HT1080 (cell line): Measurements from ENCODE around the gene ATP5MC2. TPM values are rescaled to one million over a fixed set of nuclear protein-coding genes. Genes with fewer than 3 reads are reported as not detected.
"Not testable (repeated sequence)": the region's sequence is repeated elsewhere in the genome, so short reads cannot be mapped to it uniquely, and the experiment has no call there.

Source experiments
- DNase-seq: peaks from one replicate; pipeline ENCODE4 v3.0.0-alpha.2; 2015; ENCODE audit warnings: low read depth
- total RNA-seq: library from RNA; depleted of rRNA; stranded (reverse); fragments of >200 nt; shearing (Covaris generic); gene quantifications from 2 replicates; pipeline ENCODE4 v1.2.3, GENCODE V29; 2014

Gene ATP5MC2
- total RNA-seq, 1 experiment from 2014 or later, result 472 TPM

DNA sequence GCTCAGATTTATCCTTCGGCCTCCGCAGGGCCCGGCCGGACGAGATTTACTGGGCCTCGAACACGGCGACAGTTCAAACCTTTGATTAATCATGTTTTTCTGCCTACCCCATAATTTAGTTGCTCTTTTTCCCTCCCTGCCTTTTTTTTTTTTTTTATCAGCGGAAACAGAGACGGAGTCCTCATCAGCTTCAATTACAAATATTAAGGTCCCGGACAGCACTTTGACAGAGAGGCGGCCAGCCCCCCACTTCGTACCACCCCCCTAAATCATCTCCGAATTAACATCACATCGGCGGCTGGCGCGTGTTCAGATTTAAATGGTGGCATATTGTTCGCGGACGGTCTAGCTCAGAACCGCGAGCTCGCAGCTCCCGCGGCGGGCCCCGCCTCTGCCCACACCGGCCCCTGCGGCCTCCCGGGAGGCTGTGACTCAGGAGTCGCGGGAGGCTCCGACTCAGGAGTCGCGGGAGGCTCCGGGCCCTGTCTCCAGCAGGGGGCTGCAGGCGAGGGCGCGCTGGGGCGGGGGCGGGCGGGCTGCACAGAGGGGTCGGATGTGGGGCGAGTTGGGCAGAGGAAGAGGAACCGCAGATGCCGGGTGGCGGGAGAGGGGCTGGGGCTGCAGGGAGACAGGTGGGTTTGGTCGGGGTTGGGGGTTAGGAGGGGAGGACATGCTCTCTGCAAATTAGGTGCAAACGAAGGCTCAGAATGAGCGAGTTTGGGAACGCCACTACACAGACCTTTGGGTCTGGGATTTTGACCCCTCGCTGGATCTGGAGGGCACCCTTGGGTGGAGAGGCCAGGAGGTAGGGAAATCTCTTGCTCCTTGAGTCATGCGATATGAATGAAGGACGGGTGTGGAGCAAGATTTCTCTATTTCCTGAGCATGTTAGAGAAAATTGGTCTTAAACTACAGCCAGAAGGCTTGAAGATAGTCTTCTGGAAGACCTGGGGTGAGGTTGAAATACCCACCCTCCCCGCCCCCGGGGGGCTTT is 19.6 kb upstream of the ATP5MC2 start:
- DNase-seq, result peak; percentile 31

DNA sequence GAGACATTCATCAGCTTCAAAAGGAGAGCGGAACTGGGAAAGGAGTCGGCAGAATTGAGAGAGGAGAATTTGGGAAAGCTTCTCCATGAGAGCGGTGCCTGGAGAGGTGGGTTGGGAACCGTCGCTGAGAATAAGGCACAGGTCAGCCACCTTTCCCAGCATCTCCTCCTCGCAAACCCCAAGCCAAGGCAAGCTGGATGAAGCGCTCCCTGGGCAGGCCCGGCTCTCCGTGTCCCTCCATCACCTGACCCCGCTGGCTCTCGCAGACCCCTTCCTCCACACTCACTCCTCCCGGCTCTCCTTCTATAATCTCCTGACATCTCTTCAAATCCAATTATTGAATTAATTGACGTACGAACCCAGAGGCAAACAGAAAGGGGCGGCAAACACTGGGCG is 18.9 kb upstream of the ATP5MC2 start:
- no peak for DNase-seq

DNA sequence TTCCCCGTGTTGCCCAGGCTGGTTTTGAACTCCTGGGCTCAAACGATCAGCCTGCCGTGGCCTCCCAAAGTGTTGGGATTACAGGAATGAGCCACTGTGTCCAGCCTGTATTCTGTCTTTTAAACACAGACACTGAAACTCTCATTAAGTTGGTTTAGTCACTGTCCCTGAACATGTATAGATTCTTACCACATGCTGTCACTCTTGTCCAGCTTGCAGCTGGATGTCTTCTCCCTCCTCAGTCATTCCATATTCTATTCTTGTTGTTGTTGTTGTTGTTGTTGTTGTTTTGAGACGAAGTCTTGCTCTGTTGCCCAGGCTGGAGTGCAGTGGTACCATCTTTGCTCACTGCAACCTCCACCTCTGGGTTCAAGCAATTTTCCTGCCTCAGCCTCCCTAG is 12.3 kb upstream of the ATP5MC2 start:
- DNase-seq, result no peak

DNA sequence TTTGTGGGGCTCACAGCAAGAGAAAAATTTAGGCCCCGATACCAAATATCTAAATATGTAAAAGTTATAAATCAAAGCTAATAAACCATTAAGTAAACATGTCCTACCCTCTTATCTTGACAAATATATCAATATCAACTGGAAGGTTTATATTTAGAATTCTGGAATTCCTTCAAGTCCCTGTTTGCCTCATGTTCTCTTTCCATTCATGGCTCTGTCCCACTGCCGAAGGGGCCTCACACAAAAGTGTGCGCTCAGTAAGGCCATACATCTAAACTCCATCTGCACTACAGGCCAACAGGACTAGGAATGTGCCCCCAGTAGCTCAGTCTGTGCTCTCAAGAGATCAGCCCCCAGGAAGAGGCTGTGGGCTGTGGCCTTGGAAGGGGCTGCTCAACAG is 10.6 kb upstream of the ATP5MC2 start:
- no peak for DNase-seq

DNA sequence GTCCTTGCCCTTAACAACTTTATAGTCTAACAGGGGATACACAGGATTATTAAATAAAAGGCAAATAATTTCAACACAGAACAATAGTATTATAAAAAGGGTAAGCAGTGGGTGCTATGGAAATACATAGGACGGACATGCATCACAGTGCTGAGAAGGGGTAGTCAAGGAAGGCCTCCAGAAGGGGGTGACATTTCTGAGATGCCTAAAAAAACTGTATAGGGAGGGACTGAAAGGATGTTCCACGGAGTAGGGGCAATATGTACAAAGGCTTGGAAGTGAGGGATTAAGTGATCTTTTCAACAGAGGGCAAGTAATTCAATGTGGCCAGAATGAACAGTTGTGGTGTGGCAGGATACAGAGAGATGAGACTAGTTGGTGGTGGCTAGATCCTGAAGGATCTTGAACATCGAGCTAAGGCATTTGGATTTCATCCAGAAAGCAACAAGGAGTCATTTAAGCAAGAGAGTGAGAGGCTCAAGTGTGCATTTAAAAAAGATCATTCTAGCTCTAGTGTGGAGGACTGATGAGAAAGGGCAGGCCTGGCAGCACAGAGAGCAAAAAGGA is 8.9 kb upstream of the ATP5MC2 start:
- no peak for DNase-seq

DNA sequence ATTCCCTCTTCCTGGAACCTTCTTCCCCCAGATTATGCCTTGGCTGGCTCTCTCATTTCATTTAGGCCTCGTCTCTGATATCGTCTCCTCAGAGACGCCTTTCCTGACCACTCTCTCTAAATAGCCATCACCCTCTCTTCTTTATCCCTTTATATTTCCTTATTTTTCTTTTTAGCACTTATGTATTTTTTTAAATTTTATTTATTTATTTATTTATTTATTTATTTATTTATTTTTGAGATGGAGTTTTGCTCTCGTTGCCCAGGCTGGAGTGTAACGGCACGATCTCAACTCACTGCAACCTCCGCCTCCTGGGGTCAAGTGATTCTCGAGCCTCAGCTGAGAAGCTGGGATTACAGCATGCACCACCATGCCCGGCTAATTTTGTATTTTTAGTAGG is 8.1 kb upstream of the ATP5MC2 start:
- DNase-seq, result no peak

DNA sequence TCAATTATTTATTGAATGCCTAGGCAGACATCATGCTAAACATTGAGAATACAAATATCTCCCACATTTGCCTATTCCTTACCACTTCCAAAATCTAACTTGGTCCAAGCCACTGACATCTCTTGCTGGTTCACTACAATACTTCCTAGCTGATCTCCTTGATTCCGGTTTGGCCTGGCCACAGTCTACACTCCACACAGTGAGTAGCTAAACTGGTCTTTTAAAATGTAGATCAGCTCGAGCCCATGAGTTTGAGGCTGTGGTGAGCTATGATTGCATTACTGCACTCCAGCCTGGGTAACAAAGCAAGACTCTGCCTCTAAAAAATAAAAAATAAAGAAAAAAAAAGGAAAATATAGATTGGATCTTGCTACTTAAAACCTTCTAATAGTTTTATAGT is 7.6 kb upstream of the ATP5MC2 start:
- DNase-seq, result no peak

DNA sequence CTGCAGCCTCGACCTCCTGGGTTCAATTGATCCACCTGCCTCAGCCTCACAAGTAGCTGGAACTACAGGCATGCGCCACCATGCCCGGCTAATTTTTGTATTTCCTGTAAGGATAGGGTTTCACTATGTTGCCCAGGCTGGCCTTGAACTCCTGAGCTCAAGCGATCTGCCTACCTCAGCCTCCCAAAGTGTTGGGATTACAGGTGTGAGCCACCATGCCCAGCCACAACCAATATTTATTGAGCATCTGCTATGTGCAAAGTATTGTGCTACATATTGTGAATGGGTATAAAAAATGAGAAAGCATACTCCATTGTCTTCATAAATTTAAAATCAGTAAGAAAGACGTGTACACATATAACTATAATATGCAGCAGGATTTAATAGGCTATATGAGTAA is 4.2 kb upstream of the ATP5MC2 start:
- not testable (repeated sequence) for DNase-seq

DNA sequence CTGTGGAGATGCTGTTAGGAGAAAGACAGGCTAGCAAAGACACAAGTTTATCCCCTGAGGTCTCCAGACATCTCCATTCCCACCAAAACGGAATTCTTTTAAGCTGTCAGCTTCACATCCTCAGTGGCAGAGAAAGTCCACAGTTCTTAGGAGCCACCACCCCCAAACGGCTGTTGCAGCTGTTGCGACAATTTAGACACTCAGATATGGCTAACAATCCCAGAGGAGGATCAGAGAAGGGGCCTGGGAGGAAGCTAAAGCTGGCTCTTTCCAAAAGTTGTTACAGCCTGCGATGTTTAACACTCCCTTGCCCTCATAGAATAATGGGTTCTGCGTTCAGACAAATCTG is 1.9 kb upstream of the ATP5MC2 start:
- DNase-seq, result no peak

DNA sequence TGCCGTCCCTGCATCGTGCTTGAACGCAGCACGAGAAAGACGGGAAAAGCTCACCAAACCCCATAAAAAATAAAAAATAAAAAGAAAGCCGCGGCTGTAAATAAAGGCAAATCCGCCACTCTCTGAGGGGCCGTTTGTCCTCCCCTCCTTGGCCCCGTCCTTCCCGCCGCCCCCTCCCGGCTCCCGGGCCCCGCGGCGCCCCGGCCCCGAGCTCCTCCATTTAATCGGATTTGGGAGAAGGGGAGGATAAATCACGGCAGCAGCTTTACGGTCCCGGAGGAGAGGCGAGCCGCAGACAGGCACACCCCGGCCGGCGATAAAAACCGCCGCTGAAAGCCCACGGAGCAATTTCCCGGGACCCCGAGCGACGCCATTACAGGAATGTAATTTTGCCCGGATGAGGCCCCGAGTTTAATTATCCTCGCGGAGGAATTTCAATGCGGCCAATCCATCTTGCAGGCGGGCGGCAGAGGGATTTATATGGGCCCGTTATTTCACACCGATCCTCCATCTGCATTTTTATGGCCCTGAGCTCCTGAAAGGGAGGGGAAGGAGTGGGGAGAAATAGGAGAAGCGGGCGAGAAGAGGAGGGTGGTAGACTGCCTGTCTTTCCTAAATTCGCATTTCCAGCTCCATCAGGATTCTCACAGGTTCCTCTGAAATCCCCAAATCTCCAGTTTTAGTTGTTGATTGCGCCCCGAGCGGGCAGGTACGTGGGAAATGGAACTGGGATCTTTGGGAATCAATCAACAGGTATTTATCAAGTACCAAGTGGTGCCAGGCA is 1.3 kb upstream of the ATP5MC2 start:
- no peak for DNase-seq

DNA sequence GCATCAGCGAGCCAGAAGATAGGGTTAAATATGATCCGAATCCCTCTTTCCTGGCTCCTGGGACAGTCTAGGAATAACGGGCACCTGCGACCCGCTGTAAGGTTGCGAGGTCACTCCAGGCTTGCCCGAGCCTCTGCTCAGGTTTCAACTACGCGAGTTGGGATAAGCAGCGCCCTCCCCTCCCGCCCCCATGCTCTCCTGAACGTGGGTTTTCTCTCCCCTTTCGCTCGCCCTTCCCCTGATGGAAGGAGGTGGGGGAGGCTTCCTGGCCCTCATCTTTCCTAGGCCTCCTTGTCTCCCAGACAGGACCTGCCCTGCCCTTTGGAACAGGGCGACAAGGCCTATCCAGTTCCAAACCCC is 753 bp upstream of the ATP5MC2 start:
- DNase-seq, result no peak

DNA sequence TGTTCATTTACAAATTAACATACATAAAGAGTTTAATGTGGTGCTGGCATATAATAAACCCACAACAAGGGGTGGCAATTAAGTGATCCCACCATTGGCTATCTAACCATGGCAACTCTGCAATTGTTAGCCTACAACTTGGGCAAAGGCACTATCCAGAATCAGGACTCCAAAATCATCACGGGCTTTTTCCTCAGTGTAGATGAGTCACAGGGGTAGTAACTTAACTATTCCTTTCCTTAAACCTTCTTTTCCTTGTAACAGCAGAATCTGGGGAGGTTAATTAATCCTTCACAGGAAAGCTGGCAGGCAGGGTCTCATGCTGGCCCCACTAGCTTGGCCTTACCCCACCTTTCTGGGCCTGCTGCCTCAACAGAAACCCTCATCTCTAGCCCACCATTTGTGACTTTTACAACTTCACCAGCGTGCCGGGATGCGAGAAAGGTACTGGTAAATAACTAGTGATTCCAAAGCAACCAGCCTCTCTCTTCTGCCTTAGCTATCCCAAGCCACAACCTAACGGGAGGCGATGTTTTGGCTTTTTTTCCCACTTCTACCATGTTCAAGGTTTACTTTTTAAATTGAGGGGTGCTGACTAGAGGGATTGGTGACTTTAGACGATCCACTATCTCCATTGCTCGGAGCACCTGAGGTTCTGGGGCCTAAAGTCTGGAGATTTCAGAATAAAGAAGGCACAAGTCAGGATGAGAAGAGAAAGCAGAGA is 744 bp downstream of the ATP5MC2 start:
- no peak for DNase-seq

DNA sequence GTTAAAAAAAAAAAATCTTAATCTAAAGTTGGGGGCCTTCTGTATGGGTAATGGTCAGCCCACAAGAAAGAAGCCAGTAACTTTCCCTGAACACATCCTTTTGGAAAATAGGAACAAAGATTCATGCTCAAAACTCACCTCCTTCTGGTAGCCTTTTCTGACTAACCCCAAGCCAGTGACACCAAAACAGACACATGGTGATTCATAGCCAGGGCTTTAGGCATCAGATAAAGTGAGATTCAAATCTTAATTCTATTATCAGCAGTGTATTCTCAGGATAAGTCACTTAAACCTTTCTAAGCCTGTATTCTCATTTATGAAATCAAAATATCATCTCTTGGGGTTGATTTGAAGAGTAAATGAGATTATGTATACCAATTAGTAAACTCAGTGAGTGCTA is 4.9 kb downstream of the ATP5MC2 start:
- DNase-seq, result no peak

DNA sequence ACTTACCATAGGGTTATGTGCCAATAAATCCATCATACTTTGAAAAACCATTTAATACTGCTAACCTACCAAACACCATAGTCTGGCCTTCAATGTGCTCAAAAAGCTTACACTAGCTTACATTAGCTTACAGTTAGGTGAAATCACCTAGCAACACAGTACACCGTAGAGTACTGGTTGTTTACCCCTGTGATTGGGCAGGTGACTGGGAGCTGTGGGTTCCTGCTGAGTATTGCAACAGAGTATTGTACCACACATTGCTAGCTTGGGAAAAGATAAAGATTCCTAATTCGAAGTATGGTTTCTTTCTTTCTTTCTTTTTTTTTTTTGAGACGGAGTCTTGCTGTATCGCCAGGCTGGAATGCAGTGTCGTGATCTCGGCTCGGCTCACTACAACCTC is 5.6 kb downstream of the ATP5MC2 start:
- DNase-seq, result no peak

DNA sequence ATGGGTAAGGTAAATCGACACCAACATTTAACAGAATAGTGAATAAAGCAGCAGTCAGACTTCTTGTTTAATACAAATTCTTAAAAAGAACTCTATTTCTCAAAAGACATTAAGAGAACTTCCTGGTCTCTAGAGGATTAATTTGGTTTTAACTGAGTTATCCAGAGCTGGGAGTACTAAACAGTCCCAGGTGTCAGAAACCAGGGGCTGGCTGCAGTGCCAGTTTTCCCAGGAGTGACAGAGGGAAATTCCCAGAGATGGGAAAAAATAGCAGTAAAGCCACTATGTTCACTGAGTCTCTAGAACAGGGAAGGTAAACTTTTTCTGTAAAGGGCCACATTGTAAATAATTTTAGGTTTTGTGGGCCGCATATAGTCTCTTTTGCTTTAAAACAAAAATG is 8.8 kb downstream of the ATP5MC2 start:
- no peak for DNase-seq

DNA sequence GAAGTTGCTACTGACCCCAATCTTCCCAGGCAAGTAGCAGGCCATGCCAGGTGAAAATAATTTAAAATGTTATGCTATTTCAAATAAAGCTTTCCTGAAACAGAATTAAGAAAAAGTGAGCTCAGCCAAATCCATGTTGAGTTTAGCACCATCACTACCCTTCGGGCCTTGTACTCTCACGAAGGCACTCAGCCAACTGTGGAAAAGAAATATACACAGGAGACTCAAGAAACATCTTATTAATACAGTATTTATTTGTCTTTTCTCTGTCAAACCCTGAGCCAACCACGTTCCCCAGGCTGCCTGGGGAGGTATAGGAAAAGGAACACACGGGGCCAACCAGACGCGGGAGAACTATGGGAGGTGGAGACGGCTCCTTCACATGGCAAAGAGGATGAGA is 10.9 kb downstream of the ATP5MC2 start:
- DNase-seq, result no peak

DNA sequence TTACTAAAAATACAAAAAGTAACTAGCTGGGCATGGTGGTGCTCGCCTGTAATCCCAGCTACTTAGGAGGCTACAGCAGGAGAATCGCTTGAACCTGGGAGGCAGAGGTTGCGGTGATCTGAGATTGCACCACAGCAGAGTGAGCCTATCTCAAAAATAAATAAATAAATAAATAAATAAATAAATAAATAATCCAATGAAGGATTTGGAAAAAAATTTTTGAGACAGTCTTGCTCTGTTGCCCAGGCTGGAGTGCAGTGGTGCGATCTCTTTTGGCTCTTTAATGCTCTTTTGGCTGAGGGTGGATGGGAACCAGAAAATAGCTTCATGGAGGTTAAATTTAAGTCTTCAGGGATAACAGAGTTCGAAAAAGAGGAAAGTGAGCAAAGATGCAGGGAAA is 11.7 kb downstream of the ATP5MC2 start:
- DNase-seq, result no peak

DNA sequence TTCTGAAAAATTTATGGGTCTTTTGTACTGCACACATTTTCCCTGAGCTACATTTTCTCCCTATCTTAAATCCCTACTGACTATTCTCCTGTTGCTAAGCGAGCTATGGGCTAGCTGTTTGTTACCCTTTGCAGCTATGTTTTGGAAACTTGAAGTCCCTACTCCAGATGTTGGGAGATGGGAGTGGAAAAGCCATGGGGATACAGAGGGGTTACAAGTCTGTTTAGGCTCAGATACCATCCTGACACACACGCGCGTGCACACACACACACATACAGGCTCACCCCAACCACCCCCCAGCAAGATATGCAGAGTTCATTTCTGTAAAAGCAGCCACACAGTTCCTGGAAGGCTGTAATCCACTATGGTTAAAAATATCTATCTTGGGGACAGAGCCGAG is 15.8 kb downstream of the ATP5MC2 start:
- DNase-seq, result no peak

DNA sequence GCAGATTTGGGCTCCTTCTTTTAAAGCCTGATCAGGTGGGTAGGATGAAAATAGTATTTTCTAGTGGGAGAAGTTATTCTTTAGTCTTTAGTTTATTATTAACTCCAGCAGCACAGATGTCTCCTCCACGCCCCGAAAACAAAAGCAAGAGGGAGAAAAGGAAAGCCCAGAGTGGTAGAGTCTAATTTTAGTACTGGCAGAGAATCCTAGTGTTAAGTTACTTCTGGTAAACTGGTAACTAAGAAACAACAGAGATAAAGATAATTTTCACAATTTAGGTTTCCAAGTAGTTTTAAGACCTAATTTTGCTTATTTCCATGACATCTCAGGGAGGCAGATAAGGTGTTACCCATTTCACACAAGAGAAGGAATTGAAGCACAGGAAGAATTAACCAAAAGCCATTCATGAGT is 16.3 kb downstream of the ATP5MC2 start:
- no peak for DNase-seq

DNA sequence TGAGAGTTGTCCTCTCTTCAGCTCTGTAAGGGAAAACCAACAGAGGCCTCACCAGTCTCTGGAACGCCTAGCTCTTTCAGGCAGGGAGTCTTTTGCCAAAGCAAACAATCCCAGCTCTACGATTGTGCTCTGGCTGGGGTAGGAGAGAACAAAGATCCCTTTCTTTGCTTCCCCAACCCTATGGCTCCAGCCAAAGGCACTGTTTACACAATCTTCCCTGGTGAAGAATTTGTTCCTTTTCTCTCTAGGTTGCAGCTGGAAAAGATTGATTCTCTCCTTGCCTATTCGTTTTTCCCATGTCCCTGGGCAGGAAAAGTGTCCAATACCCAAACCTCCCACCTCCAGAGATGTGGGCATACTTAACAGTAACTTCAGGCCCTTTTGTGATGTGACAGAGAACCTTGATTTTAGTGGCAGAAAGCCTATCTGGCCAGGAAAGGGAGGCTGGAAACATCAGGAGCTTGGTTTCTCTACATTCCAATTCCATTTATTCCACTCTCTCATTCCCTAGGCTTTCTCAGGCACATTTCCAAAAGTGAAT is 16.8 kb downstream of the ATP5MC2 start:
- DNase-seq, result peak; percentile 95

DNA sequence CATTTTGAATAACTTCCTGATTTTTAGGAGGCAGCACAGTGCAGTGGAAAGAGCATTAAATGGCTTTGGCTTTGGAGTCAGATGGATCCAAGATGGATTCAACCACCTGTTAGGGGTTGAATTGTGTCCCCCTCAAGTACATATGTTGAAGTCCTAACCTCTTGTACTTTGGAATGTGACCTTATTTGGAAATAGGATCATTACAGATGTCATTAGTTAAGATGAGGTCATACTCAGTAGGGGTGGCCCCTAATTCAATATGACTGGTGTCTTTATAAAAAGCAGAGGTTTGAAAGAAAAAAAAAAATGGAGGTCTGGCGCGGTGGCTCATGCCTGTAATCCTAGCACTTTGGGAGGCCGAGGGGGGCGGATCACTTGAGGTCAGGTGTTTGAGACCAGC is 18.8 kb downstream of the ATP5MC2 start:
- DNase-seq, result no peak
